ENCODE results near the gene TNFRSF1A. TPM values are rescaled to one million over a fixed set of nuclear protein-coding genes. Genes with fewer than 3 reads are reported as not detected.
A peak's percentile ranks its signal among the peaks of the same experiment; 100 is the strongest.

TNFRSF1A gene
- total RNA-seq, 1 donor = 174 TPM

DNA sequence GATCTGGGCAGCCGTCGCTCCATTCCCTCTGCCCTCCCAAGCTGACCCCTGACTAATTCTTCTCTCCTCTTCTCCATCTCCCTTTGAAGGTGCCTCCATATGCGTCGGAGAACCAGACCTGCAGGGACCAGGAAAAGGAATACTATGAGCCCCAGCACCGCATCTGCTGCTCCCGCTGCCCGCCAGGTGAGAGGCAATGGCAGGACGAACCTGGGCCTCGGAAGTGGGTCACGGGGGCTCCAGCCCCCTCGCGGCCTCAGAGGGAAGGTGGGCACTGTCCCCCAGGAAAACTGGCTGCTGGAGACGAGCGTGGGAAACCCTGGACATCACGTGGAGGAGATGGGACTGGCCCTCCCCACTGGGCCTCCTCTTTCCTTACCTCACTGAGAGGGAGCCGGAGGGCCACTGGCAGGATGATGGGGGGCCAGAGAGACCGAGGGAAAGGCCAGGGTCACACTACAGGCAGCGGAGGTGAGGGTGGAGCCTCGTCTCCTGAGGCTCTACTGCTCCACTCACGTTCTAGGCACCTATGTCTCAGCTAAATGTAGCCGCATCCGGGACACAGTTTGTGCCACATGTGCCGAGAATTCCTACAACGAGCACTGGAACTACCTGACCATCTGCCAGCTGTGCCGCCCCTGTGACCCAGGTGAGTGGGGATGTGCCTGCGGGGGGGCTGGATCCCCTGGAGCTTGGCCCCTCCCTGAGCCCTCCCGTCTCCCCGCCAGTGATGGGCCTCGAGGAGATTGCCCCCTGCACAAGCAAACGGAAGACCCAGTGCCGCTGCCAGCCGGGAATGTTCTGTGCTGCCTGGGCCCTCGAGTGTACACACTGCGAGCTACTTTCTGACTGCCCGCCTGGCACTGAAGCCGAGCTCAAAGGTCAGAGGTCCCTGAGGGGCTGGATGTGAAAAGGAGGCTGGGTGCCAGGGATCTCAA lies 42.9 kb upstream of the TNFRSF1A start:
- peak overlapping the region; percentile 81 for H3K4me3 ChIP-seq (ENCODE audit: low read depth, low read length)
- peak; percentile 36 for DNase-seq (ENCODE audit: low read depth)
- TF ChIP-seq, protein P1, sequence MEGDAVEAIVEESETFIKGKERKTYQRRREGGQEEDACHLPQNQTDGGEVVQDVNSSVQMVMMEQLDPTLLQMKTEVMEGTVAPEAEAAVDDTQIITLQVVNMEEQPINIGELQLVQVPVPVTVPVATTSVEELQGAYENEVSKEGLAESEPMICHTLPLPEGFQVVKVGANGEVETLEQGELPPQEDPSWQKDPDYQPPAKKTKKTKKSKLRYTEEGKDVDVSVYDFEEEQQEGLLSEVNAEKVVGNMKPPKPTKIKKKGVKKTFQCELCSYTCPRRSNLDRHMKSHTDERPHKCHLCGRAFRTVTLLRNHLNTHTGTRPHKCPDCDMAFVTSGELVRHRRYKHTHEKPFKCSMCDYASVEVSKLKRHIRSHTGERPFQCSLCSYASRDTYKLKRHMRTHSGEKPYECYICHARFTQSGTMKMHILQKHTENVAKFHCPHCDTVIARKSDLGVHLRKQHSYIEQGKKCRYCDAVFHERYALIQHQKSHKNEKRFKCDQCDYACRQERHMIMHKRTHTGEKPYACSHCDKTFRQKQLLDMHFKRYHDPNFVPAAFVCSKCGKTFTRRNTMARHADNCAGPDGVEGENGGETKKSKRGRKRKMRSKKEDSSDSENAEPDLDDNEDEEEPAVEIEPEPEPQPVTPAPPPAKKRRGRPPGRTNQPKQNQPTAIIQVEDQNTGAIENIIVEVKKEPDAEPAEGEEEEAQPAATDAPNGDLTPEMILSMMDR (IDR thresholded peaks at IDR 0.05; ENCODE audit: insufficient read depth, low read depth, low read length) = no peak

DNA sequence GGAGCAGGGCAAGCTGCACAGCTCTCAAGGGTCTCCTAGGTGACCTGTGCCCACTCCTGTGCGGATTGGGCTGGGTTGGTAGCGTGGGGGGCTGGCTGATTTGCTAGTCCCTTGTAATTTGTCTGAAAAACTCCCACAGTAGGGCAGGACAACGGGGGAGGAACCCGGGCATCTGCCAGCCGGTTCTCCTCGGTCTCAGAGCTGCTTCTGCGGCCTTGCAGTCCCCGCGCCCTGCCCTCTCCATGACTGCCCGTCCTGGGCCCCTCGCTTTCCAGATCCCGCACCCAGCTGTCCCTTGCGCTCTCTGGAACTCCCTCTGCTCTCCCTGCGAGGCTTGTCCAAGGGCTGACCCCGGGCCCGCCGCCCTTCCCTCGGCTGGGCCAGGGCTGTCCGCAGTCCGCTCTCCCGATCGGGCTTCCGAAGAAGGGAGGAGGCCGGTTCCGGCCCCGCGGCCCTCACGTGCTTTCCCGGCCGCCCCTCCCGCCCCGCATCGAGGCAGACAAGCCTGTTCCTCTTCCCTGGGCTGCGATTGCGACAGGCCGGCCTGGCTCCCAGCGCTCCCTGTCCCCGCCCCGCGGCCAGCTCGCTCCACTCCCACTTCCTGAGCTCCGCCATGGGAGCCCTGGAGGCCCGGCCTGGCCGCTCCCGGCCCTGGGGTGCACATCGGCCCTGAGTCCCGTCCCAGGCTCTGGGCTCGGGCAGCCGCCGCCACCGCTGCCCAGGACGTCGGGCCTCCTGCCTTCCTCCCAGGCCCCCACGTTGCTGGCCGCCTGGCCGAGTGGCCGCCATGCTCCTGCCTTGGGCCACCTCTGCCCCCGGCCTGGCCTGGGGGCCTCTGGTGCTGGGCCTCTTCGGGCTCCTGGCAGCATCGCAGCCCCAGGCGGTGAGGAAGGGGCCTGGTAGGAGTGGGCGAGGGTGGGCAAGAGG lies 42.0 kb upstream of the TNFRSF1A start, which contains the start of gene LTBR:
LTBR (plus strand) TSS at position 591 of the 927 bp plus-strand sequence; CDS start at position 788, 197 bp downstream.
- TF ChIP-seq, protein P1 (IDR thresholded peaks at IDR 0.05; ENCODE audit: insufficient read depth, low read depth, low read length) = no peak
- H3K4me3 ChIP-seq (ENCODE audit: low read depth, low read length) = peak within 1 kb of the TSS; percentile 81
- DNase-seq (ENCODE audit: low read depth) = peak; percentile 97

DNA sequence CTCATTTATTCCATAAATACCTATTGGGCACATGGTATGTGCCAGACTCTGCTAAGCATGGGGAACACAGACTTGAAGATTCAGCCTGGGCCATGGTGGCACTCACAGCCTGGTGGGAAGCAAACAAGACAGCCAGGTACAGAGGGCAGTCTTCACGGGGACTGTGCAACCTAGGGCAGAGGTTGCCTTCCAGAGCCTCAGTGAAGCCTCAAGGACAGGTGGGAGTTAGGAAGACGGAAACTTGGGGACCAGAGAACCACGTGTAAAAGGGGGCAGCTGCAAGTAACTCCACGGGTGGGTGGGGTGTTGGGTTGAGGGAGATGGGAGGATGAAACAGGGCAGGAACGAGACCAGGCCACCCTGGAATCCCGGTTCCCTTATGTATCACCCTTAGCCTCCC lies 41.1 kb upstream of the TNFRSF1A start:
- TF ChIP-seq, protein P1 (IDR thresholded peaks at IDR 0.05; ENCODE audit: insufficient read depth, low read depth, low read length) = no peak
- no peak overlapping the region for H3K4me3 ChIP-seq (ENCODE audit: low read depth, low read length)
- no peak for DNase-seq (ENCODE audit: low read depth)

DNA sequence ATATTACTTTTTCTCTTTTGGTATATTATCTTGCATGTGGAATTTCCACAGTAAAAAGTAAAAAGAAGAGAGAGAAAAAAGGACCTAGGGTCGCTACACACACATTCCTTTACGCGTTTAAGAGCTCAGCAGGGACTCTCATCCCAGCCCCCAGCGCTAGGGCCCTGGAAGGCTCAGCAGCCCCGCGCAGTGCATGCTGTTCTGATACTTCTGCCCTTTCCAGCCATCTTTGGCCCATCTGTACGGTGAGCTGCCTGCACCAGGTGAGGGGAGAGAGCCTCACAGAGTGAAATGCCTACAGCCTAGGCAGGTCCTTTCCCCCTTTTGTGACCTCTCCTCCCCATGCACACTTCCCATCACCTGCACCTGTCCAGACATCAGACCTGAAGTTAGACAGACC lies 40.5 kb upstream of the TNFRSF1A start:
- H3K4me3 ChIP-seq (ENCODE audit: low read depth, low read length) = no peak overlapping the region
- TF ChIP-seq, protein P1 (IDR thresholded peaks at IDR 0.05; ENCODE audit: insufficient read depth, low read depth, low read length) = no peak
- no peak for DNase-seq (ENCODE audit: low read depth)

DNA sequence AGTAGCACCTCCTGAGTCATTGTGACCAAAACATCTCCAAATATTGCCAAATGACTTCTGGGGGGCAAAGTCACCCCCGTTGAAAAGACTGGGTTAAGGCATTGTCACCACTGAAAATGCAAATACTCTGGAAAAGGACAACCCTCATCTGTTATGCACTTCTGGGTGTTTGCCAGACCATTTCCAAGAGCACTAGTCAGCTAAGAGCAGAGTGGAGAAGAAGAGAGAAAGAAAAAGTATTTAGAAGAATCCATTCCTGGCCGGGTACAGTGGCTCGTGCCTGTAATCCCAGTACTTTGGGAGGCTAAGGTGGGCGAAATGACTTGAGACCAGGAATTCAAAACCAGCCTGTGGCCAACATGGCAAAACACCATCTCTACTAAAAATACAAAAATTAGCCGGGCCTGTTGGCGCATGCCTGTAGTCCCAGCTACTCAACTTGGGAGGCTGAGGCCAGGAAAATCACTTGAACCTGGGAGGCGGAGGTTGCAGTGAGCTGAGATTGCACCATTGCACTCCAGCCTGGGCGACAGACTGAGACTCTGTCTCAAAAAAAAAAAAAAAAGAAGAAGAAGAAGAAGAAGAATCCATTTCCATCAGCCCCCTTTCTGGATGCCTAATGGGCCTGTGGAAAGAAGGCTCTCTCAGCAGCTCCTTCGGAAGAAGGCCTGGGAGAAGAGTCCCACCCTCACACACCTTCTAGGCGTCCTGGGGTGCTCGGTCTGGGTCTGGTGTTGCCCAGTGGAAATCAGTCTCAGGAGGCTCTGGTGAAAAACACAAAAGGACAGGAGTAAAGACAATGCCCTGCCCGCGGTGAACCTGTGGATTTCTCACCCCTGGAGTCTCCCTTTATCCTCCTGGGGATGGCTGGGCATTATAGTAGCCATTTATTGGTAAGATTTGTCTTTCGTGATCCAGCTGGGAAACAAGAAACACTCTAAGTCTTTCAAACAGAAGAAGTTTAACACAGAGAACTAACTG lies 38.6 kb upstream of the TNFRSF1A start:
- TF ChIP-seq, protein P1 (IDR thresholded peaks at IDR 0.05; ENCODE audit: insufficient read depth, low read depth, low read length) = no peak
- no peak overlapping the region for H3K4me3 ChIP-seq (ENCODE audit: low read depth, low read length)
- no peak for DNase-seq (ENCODE audit: low read depth)
